Type B pancreatic cell (in vitro differentiated cells): Measurements from ENCODE around the gene UBE2C. TPM values are rescaled to one million over a fixed set of nuclear protein-coding genes. Genes with fewer than 3 reads are reported as not detected.

Source experiments
- DNase-seq: peaks from one replicate; pipeline ENCODE4 v3.0.0; 2021; ENCODE audit warnings: mixed read lengths; ENCODE audit not compliant: unreplicated experiment; ENCODE audit errors: extremely low spot score
- H3K27ac Mint-ChIP-seq: 2 replicates; pipeline ENCODE4 v1.8.0; 2021; ENCODE audit warnings: mild to moderate bottlenecking, mixed read lengths
- H3K27me3 Mint-ChIP-seq: 2 replicates; pipeline ENCODE4 v1.8.0; 2021; ENCODE audit warnings: mixed read lengths
- H3K36me3 Mint-ChIP-seq: 2 replicates; pipeline ENCODE4 v1.8.0; 2021; ENCODE audit warnings: mixed read lengths
- H3K4me1 Mint-ChIP-seq: one replicate; pipeline ENCODE4 v1.8.0; 2021; ENCODE audit warnings: mixed read lengths; ENCODE audit not compliant: unreplicated experiment
- H3K4me3 Mint-ChIP-seq: 2 replicates; pipeline ENCODE4 v1.8.0; 2021; ENCODE audit warnings: mild to moderate bottlenecking, mixed read lengths
- H3K9me3 Mint-ChIP-seq: 2 replicates; pipeline ENCODE4 v1.8.0; 2021; ENCODE audit warnings: mixed read lengths
- CTCF ChIP-seq: fragments of 200-600 bp; sonication (generic); conservative IDR thresholded peaks from 2 replicates; pipeline ENCODE4 v1.5.0; 2021; ENCODE audit warnings: antibody characterized with exemption, mild to moderate bottlenecking
- total RNA-seq: library from RNA; stranded (reverse); gene quantifications from 2 replicates; pipeline ENCODE4 v1.2.1, GENCODE V29; 2021; ENCODE audit warnings: low replicate concordance

Gene UBE2C
- total RNA-seq, 1 donor from 2014 or later = 136 TPM

- peaks cover 24% of the 10 kb centered on the region for H3K4me1 Mint-ChIP-seq
- H3K4me3 Mint-ChIP-seq = peak overlapping the region; percentile 88
- no peaks in the 10 kb centered on the region for H3K36me3 Mint-ChIP-seq
- no peak for DNase-seq
- TF ChIP-seq CTCF = no peak
- H3K9me3 Mint-ChIP-seq = no peaks in the 10 kb centered on the region
- peaks cover 3% of the 10 kb centered on the region for H3K27me3 Mint-ChIP-seq
- no peak overlapping the region for H3K27ac Mint-ChIP-seq
Observed at GRCh38 chr20:45834797-45835161, 22.3 kb downstream of the UBE2C start.

GRCh38 chr20:45835329-45835765 lies 22.9 kb downstream of the UBE2C start:
- peaks cover 2% of the 10 kb centered on the region for H3K27me3 Mint-ChIP-seq
- peak overlapping the region; percentile 88 for H3K4me3 Mint-ChIP-seq
- no peaks in the 10 kb centered on the region for H3K9me3 Mint-ChIP-seq
- no peak overlapping the region for H3K27ac Mint-ChIP-seq
- DNase-seq = no peak
- no peaks in the 10 kb centered on the region for H3K36me3 Mint-ChIP-seq
- TF ChIP-seq CTCF = peak; percentile 34
- peaks cover 24% of the 10 kb centered on the region for H3K4me1 Mint-ChIP-seq

- Mint-ChIP-seq H3K27me3 (no peaks in the 10 kb centered on the region), H3K4me3 (peak overlapping the region; percentile 62), H3K27ac (peak overlapping the region; percentile 36), H3K36me3 (no peaks in the 10 kb centered on the region), H3K4me1 (peaks cover 24% of the 10 kb centered on the region), H3K9me3 (no peaks in the 10 kb centered on the region)
- no peak for TF ChIP-seq CTCF
- DNase-seq = no peak
Observed at GRCh38 chr20:45835825-45836224, 23.4 kb downstream of the UBE2C start.

- Mint-ChIP-seq H3K4me3 (peak overlapping the region; percentile 10), H3K36me3 (no peaks in the 10 kb centered on the region), H3K27me3 (no peaks in the 10 kb centered on the region), H3K27ac (no peak overlapping the region), H3K4me1 (peaks cover 24% of the 10 kb centered on the region), H3K9me3 (no peaks in the 10 kb centered on the region)
- no peak for TF ChIP-seq CTCF
- DNase-seq = no peak
Observed at GRCh38 chr20:45836841-45837240, 24.4 kb downstream of the UBE2C start.

- no peak overlapping the region for H3K4me3 Mint-ChIP-seq
- no peaks in the 10 kb centered on the region for H3K9me3 Mint-ChIP-seq
- H3K4me1 Mint-ChIP-seq = peaks cover 13% of the 10 kb centered on the region
- TF ChIP-seq CTCF = no peak
- H3K27ac Mint-ChIP-seq = no peak overlapping the region
- peaks cover 4% of the 10 kb centered on the region for H3K36me3 Mint-ChIP-seq
- no peak for DNase-seq
- no peaks in the 10 kb centered on the region for H3K27me3 Mint-ChIP-seq
Observed at GRCh38 chr20:45840700-45841198, 28.3 kb downstream of the UBE2C start.
